GM12891 (cell line): ENCODE data around the gene LAMA5.

ENCODE experiments used
- POLR2A ChIP-seq: IDR thresholded peaks from 2 replicates; pipeline ENCODE4 v1.6.1; 2011; ENCODE audit warnings: low read depth, low read length, control low read depth
- POLR2AphosphoS5 ChIP-seq: IDR thresholded peaks from 2 replicates; pipeline ENCODE4 v1.6.1; 2011; ENCODE audit warnings: low read depth, low read length, control low read depth
- POU2F2 ChIP-seq: IDR thresholded peaks from 2 replicates; pipeline ENCODE4 v1.6.1; 2011; ENCODE audit warnings: low read depth, mild to moderate bottlenecking, control low read depth, low read length, moderate library complexity
- TAF1 ChIP-seq: IDR thresholded peaks from 2 replicates; pipeline ENCODE4 v1.6.1; 2011; ENCODE audit warnings: low read depth, low read length, control low read depth

GRCh38 chr20:62408640-62409039 is 41.5 kb upstream of the LAMA5 start:
- TF ChIP-seq TAF1 = no peak
- TF ChIP-seq POLR2A = no peak
- no peak for TF ChIP-seq POU2F2
- TF ChIP-seq POLR2AphosphoS5 = no peak
